ENCODE data around the gene RAPGEF5.

RAPGEF5 gene

GRCh38 chr7:22317632-22318031 lies 39.3 kb downstream of the RAPGEF5 start:
- DNase-seq (ENCODE audit: low read depth in 3 of 3, low spot score in 1 of 3) = no peak

DNA sequence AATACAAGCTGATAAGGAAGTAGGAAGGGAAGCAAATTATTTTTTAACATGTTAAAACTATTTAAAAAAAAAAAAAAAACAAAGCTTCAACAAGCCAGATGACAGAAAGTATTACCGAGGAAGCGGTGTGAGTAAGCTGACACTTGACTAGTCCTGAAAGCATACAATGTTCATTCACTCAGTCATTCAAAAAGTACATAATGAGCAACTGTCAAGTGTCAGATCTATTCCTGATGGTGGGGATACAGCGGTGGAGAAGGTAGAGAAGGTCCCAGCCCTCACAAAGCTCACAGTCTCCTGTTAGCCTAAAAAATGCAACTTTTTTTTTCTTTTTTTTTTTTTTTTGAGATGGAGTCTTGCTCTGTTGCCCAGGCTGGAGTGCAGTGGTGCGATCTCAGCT lies 40.0 kb downstream of the RAPGEF5 start:
- no peak for DNase-seq (ENCODE audit: low read depth in 3 of 3, low spot score in 1 of 3)

DNA sequence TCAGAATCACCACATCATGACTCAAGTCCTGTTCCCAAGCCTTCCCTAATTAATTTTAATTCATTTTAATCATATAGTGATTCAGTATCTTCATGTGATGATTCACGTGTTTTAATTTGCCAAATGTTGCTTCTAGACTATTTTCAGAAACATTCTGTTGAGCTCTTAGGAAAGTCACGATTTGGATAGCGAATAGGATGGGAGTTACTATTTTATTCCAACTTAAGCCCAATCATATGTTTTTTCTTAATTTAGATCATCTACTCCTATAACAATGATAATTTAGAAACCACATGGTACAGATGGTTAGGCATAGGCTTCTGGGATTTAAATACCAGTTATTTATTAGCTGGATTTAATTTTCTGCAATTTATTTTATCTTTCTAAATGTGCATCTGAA lies 49.1 kb downstream of the RAPGEF5 start:
- DNase-seq (ENCODE audit: low read depth in 3 of 3, low spot score in 1 of 3) = no peak

DNA sequence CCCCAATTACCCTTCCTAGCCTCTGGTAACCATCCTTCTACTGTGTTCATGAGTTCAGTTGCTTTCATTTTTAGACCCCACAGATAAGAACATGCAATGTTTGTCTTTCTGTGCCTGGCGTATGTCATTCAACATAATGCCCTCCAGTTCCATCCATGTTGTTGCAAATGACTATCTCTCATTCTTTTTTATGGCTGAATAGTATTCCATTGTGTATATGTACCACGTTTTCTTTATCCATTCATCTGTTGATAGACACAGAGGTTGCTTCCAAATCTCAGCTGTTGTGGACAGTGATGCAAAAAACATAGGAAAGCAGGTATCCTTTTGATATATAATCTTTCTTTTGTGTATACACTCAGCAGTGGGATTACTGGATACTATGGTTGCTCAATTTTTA lies 51.2 kb downstream of the RAPGEF5 start:
- DNase-seq (ENCODE audit: low read depth in 3 of 3, low spot score in 1 of 3) = no peak

- no peak for DNase-seq (ENCODE audit: low read depth in 3 of 3, low spot score in 1 of 3)
These were observed 54.0 kb downstream of the RAPGEF5 start for GRCh38 chr7:22302951-22303423.

DNA sequence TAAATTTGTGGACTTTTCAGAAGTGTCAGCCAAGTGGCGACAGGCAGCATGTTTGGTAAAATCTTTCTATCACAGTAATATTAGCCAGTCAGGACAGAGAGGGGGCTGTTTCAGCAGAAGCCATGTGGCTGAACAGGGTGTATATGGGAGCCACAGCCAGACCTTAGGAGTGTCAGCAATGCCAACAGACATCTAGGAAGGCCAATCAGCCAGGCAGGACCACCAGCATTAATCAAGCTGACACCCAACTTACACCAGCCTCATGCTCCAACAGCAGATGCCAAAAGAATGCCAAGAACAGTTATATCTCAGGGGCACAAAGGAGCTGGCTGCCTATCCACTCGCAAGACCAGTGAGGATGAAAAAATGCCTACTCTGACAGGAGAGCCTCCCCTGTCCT lies 54.8 kb downstream of the RAPGEF5 start:
- DNase-seq (ENCODE audit: low read depth in 3 of 3, low spot score in 1 of 3) = no peak

- no peak for DNase-seq (ENCODE audit: low read depth in 3 of 3, low spot score in 1 of 3)
These were observed 55.2 kb downstream of the RAPGEF5 start for GRCh38 chr7:22301790-22302189.

- no peak for DNase-seq (ENCODE audit: low read depth in 3 of 3, low spot score in 1 of 3)
These were observed 56.1 kb downstream of the RAPGEF5 start for GRCh38 chr7:22300839-22301238.

DNA sequence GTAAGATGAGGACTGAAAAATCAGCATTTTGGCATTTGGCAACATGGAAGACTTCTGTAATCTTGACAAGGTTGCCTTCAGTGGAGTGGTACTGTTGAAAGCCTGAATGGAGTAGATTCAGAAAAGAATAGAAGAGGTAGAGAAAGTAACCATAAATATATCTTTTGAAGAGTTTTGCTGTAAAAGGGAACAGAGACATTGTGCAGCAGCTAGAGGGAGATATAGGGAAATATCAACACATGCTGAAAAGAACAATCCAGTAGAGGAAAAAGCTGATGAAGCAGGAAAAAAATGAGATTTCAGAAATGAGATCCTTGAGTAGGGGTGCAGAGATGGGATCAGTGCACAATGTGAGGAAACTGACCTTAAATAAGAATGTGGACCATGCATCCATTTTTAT lies 60.0 kb downstream of the RAPGEF5 start:
- DNase-seq (ENCODE audit: low read depth in 3 of 3, low spot score in 1 of 3) = no peak

GRCh38 chr7:22296265-22296566 lies 60.7 kb downstream of the RAPGEF5 start:
- DNase-seq (ENCODE audit: low read depth in 3 of 3, low spot score in 1 of 3) = no peak

DNA sequence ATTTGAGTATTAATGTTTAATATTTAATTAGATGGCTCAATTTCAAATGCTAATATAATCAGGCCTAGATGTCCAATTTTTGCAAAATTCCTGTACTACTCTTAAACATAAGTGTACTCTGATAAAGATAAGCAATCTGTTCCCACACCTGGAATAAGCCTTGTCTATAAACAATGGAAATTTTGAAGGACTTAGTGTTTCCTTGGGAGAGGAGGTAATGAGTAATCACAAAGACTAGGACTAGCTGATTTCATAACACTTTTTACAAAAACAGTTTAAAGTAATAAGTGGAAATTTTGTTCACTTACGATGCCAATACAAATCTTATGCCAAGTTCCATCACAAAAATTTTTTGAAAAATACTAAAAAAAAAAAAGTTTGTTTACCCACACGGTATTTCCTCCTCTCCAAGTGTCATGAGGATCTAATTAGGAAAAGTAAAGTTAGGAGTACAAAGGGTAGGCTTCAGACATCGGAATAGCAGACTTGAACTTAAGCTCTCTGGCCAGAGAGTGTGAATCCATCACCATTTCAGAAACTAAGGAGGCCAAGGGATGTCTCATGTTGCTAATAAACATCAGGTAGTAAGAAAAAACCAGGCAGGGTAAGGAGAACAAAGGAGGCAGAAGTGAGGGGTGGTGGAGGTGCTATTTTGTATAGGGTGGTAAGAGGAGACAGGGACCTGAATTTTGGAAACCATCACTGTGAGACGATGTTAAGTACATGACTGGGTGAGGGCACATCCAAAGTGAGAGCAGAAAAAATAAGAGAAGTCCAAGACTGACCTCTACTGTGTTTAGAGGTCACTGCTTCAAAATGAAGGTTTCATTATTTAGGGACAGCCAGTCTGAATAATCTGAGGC lies 61.3 kb downstream of the RAPGEF5 start:
- DNase-seq (ENCODE audit: low read depth in 3 of 3, low spot score in 1 of 3) = no peak

- DNase-seq (ENCODE audit: low read depth in 3 of 3, low spot score in 1 of 3) = no peak
These were observed 64.4 kb downstream of the RAPGEF5 start for GRCh38 chr7:22292531-22292930.

GRCh38 chr7:22291977-22292376 lies 65.0 kb downstream of the RAPGEF5 start:
- no peak for DNase-seq (ENCODE audit: low read depth in 3 of 3, low spot score in 1 of 3)

GRCh38 chr7:22288202-22288601 lies 68.8 kb downstream of the RAPGEF5 start:
- no peak for DNase-seq (ENCODE audit: low read depth in 3 of 3, low spot score in 1 of 3)

DNA sequence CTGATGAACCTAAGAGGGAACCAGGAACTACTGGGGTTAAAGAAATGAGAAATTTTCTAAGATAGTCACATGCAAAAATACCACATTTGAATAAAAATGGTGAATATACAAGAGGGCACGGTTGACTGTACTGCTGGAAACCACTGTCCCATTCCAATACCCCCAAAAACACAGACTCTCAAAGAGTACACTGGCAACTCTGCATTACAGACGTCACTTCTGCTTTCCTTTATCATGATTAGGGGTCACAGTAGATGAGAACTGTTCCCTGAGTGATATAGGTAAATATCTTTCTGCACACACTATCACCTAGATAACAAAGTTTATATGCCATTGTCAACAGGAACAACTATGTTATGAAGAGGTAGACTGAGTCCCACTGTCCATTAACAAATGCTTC lies 69.5 kb downstream of the RAPGEF5 start:
- DNase-seq (ENCODE audit: low read depth in 3 of 3, low spot score in 1 of 3) = no peak

DNA sequence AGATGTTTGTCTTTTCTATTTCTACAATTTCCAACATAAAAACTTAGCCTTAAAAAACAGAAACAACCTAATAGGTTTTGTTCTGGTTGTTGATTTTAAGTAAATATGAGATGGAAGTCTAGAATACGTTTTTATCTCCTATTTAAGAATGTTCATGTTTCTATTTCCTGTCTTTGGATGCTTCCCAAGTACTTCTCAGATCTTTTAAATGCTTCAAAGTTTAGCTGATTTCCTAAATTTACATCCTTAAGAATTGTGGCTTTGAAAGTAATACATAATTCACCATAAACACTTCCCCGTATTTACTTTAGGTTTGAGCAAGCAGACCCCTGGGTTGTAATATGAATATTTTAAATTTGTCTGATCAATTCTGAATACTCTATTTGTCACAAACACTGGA lies 70.5 kb downstream of the RAPGEF5 start:
- DNase-seq (ENCODE audit: low read depth in 3 of 3, low spot score in 1 of 3) = no peak

DNA sequence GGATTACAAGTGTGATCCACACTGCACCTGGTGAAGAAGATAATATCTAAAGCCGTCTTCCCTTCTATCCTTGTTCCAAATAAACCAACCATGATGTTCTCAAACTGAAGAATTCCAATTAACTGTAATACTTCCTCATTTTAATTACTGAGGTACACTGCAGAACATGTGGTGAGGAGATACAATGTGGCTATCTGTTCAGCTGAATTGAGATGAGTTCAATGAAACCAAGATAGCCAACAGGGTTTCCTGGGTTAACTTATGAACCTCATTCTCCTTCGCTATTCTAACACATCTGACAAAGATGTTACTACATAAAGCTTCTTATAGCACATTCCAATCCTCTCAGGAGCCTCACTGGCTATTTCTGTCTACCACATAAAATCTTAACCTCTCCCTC lies 75.5 kb downstream of the RAPGEF5 start:
- no peak for DNase-seq (ENCODE audit: low read depth in 3 of 3, low spot score in 1 of 3)

- no peak for DNase-seq (ENCODE audit: low read depth in 3 of 3, low spot score in 1 of 3)
These were observed 76.9 kb downstream of the RAPGEF5 start for GRCh38 chr7:22280031-22280430.

- no peak for DNase-seq (ENCODE audit: low read depth in 3 of 3, low spot score in 1 of 3)
These were observed 78.3 kb downstream of the RAPGEF5 start for GRCh38 chr7:22278660-22279059.

GRCh38 chr7:22277375-22277774 lies 79.6 kb downstream of the RAPGEF5 start:
- no peak for DNase-seq (ENCODE audit: low read depth in 3 of 3, low spot score in 1 of 3)

DNA sequence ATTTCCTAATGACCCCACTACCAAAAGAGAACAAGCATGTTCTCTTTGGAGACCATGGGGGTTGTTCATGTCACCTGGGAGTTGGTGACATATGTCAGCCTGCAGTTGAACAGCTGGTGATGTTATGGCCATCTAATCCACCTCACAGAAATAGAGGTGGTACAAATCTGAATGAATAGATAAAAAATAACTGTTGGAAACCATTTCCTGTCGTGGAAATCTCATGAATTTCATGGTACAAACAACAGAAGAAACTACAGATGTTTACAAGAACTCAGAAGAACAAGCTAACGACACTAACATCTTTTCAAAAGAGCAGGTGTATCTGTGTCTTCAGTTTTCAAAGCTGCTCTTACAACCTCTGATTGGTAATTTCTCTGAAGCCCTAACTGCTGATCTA lies 81.3 kb downstream of the RAPGEF5 start:
- DNase-seq (ENCODE audit: low read depth in 3 of 3, low spot score in 1 of 3) = no peak

GRCh38 chr7:22271311-22271710 lies 85.6 kb downstream of the RAPGEF5 start:
- no peak for DNase-seq (ENCODE audit: low read depth in 3 of 3, low spot score in 1 of 3)

DNA sequence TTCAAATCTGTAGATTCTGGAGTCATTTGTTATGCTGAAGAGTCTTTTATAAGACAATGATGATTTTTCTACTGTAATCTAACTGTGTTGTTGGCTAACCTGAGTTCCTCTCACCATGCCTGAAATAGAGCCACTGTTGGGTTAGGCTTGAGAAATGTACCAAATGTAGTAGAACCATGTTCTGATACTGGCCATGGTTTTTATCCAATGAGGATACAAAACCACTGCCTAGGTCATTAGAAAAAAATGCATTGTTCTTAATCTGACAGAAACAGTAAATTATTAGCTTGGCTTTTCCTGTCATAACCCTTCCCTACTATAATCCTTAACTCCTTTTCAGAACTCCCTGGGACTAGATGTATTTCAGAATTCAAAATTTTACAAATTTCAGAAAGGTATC lies 86.6 kb downstream of the RAPGEF5 start:
- DNase-seq (ENCODE audit: low read depth in 3 of 3, low spot score in 1 of 3) = no peak
